HL-60/S4 (cell line): ENCODE results near the gene XYLT1.
"Not testable (repeated sequence)": the region's sequence is repeated elsewhere in the genome, so short reads cannot be mapped to it uniquely, and the experiment has no call there.

Experiments
- in situ Hi-C: fragments of 300-500 bp; cut with MboI; formaldehyde crosslinking; loops from 2 replicates; pipeline ENCODE4 v1.14.3; 2022; ENCODE audit warnings: low sequenced_read_pairs

The XYLT1 gene

DNA sequence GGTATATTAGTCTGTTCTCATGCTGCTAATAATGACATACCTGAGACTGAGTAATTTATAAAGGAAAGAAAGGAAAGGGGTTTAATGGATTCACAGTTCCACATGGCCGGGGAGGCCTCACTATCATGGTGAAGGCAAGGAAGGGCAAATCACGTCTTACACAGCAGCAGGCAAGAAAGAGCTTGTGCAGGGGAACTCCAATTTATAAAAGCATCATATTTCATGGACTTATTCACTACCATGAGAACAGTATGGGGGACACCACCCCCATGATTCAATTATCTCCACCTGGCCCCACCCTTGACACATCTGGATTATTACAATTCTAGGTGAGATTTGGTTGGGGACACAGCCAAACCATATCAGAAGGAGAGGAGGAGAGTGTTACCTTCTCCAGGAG lies 17.7 kb upstream of the XYLT1 start:
- in situ Hi-C loops: no loop called here

DNA sequence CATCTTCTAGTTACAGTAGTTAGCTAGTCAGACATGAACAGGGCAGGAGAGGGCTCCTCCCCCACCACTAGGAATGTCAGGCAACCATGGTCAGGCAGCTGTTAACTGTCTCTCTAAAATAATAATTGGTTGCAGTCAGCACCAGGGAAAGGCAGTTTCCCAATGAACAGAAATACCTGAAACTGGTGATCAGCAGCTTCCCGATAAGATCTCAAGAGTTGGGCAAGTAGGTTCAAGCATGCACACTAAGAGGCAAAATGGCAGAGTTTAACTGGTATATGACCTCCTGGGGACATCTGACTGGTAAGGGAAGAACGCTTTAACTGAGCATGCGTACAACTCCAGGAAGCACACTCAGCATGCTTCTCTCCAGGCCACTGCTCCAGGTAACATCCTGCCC lies 12.6 kb upstream of the XYLT1 start:
- in situ Hi-C loops: no loop called here

DNA sequence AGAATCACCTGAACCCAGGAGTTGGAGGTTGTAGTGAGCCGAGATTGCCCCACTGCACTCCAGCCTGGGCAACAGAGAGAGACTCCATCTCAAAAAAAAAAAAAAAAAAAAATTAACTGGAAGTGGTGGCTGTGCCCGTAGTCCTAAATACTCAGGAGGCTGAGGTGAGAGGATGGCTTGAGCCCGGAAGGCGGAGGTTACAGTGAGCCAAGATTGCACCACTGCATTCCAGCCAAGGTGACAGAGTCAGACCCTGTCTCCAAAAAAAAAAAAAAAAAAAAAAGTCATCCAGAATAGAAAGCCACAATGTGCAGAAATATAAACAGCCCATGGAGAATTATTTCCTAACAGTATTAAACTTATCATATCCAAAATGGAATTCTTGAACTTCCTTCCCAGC lies 11.6 kb upstream of the XYLT1 start:
- in situ Hi-C loops: not testable (repeated sequence)

DNA sequence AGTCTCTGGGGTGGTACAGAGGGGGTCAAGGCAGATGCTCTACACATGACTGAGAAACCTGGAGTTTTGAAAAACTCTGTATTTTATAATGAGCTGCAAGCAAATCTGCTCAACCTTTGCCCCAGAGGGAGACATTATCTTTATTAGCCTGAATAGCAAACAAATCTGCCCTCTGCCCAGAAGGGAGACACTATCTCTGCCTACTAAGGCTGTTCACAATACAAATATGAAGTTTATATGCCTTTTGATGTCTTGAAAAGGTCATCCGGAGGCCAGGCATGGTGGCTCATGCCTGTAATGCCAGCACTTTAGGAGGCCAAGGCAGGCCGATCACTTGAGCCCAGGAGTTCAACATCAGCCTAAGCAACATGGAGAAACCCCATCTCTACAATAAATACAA lies 11.0 kb upstream of the XYLT1 start:
- in situ Hi-C loops: no loop called here

DNA sequence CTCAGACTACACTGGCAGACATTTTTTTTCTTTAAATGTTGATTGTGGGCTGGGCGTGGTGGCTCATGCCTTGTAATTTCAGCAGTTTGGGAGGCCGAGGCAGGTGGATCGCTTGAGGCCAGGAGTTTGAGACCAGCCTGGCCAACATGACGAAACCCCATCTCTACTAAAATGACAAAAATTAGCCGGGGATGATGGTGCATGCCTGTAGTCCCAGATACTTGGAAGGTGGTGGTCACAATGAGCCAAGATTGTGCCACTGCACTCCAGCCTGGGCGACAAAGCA lies 6.4 kb upstream of the XYLT1 start:
- in situ Hi-C loops: not testable (repeated sequence)

DNA sequence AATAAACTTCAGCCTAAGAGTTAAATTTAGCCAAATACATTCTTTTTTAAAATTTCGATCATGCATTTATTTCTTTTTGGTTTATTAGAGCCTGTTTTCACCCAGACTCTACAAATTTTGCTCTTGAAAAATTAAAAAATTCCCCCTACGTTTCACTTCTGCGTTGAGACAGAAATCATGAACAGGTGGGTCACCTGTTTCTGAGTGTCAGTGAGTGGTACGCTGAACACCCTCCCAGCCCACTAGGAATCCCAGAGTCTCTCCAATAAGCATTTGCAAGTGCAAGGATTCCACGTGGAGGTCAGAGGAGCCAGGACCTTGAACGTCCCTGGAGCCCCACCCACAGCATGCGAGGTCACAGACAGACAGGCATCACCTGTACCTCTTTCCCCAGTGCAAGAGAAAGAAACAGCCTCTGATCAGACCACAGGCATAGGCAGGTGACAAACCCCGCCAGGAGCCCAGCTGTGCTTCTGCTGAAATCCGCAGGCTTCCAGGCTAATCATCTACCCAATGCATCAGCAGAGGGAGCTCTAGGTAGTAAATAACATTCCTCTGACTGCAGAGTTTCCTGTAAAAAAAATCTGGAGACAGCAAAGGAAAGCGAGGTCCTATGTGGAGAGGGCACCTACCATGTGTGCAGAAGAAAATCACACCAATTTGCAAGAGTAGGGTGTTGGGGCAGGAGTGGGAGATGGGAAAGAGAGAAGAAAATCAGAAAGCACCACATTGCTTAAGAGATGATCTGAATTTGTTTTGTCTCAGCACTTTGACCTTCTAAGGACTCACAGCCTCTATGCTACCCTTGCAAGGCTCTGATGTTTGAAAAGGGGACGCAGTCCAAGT lies 5.9 kb upstream of the XYLT1 start:
- in situ Hi-C loops: no loop called here

DNA sequence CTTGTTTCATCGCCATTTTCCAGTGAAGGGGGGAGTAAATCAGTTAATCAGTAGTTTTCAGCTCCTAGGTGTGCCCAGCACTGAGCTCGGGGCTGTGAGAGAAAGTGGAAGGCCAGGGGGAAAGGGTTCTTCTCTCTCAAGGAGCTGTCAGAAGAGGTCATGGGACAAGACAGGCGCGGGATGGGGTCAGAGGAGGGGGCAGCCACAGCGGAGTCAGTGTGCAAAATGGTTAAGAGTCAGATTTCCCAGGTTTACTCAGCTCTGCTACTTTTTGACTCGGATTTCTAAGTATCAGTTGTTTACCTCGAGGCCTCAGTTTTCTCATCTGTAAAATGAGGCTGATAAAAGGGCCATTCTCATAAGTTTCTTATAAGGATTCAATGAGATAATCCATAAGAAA lies 4.3 kb upstream of the XYLT1 start:
- in situ Hi-C loops: no loop called here

DNA sequence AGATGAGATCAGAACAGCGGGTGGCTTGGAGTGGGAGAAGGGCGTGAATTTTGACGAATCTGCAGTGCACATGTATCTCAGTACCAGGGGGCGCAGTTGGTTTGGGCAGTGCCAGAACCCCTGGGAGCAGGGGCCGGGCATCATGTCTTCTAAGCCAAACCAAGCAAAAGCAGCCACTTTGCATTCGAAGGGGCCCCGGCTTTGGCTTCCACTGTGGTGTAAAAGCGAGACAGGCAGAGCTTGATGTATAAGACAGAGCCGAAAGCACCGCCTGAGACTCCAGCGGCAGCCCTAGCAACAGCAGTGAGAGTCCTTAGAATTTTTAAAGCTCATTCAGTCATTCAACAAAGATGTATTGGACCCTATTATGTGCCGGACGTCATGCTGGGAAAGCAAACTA lies 3.8 kb upstream of the XYLT1 start:
- in situ Hi-C loops: no loop called here

DNA sequence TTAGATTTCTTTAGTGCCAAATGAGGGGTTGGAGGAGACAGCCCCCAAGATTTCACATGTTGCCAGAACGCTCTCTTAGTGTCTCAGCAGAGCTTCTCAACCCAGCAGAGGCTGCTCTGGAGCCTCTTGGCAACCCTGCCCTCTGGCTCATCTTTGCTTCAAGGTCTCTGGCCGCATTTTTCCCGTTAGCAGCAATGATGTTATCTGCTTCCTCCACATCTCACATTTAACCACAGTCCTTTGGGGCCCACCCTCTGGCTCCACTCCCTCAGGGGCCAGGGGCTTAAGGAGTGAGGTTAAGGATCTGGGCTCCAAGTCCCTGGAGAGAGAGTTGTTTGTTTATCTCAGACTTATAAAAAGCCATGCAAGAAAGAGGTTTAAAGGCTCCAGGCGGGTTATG lies 3.3 kb upstream of the XYLT1 start:
- in situ Hi-C loops: no loop called here

DNA sequence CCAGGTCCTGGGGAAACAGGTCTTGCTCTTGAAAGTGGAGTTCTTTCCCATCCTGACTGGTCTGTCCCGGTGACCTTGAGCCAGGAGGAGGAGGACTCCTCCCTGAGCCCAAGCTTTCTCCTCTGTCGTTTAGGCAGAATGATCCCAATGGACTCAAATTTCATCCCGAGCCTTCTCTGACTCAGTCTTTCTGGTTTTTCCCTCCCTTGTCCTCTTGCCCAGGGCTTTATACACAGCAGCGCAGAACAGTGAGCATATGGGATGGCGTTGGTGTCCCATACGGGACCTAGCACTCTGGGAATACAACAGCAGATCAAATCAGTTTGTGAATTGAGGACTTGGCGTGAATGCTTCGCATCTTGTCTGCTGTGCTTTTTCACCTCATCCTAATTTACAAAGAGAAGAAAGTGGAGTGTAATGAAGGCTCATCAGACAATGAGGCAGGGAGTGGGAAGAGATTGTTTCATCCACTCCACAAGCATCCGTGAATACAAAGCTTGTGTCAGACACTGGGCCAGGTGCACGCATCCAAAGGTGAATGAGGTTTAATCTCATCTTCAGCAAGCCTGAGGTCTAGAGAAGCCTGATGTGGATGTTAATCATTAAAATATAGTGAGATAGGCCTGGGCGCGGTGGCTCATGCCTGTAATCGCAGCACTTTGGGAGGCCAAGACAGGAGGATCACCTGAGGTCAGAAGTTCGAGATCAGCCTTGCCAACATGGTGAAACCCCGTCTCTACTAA lies 1.1 kb upstream of the XYLT1 start:
- in situ Hi-C loops: no loop called here

DNA sequence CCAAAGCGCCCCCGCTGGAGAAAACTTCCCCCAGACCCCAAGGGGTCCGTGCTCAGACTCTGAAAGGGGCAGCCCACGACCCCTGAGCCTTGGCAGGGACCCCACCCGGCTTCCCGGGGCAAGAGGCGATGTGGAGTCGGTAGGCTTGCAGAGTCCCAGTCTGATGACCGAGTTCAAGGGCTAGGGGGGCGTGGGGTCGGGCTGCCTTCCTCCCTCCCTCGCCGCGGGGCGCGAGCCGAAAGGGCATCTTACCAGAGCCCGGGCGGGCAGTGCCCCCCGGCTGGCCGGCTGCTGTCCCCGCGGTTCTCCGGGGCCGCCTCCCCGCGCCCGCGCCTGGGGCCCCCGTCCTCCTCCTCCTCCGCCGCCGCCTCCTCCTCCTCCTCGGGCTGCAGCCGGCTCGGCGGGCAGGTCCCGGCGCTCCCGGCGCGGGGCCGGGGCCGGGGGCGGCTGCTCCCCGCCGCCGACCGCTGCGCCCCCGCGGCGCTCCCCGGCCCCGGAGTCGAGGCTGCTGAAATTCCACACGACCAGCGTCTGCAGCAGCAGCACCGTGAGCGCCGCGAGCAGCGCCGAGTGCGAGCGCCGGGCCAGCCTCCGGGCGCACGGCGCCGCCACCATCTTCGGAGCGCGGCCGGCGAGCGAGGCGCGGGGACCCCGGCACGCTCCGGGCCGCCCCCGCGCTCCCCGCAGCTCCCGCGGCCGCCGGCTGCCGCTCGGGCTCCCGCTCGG lies 415 bp downstream of the XYLT1 start:
- in situ Hi-C loops: no loop called here

DNA sequence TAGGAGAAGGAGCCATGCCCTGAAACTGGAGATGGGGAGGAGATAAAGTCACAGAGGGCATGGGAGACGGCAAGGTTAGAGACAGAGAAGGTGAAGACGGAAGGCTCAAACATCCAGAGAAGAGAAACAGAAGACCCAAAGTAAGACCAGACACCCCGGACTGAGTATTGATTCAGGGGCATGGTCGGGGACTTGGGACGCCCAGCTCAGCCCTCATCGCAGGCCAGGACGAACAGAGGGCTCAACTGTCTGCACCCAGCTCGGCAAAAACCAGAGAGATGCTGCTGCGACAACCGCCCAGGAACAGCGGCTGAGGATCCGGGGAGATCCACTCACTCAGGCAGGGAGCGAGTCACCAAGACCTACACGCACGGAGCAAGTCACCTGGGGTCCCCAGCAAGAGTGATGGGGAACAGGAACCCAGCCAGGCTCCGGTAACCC lies 999 bp downstream of the XYLT1 start:
- in situ Hi-C loops: loop anchor here (10.0 kb wide), 1 partner anchor 95 kb away; no protein-coding TSS in a partner anchor

DNA sequence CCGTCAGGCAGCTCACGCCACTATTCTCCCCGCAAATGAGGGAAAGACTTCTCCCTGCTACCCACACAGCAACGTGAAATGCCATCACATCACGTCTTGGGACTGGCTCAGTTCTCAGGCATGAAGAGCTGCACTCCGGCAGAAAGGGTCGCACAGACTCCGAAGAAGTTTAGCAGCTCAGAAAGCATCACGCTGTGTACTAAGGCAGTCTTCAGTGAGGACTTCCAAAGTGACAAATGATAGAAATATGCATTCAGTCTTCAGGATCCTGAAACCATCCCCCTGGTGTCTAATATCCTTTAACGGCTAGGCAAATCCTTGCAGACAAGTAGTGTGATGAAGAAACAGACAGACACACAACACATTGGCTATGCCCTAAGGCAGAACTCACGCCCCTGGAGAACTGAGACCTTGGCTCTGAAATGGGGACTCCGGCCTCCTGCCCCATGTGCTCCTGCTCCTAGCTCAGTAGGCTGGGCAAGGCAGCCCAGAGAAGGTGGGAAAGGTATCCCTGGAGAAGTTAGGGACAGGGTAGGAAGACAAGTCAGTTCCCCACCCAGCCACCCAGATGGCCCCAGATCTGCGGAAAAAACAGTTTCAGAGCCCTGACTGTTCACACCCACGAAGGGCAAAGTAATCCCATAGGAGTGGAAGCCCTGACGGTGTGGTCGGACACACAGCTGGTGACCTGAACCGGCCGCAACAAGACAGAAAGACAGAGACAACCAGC lies 1.6 kb downstream of the XYLT1 start:
- in situ Hi-C loops: loop anchor here (10.0 kb wide), 1 partner anchor 94 kb away; no protein-coding TSS in a partner anchor

DNA sequence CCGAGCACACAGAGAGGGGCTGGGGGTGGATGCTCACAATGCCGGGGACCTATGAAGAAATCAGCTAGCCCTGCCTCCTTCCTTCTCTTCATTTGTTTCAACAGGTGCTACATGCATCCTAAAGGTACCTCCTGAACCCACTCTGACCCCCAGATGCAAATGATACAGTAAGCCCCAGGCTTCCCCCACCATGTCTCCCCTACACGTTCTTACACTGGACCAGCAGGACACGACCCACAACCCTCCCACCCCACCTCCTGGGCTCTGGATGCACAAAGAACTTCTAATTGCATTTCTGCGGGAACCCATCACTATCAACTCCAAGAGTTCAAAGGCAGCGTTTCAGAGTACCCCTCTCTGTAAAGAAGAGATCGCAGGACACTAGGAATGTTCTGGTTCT lies 2.1 kb downstream of the XYLT1 start:
- in situ Hi-C loops: loop anchor here (10.0 kb wide), 1 partner anchor 94 kb away; no protein-coding TSS in a partner anchor

DNA sequence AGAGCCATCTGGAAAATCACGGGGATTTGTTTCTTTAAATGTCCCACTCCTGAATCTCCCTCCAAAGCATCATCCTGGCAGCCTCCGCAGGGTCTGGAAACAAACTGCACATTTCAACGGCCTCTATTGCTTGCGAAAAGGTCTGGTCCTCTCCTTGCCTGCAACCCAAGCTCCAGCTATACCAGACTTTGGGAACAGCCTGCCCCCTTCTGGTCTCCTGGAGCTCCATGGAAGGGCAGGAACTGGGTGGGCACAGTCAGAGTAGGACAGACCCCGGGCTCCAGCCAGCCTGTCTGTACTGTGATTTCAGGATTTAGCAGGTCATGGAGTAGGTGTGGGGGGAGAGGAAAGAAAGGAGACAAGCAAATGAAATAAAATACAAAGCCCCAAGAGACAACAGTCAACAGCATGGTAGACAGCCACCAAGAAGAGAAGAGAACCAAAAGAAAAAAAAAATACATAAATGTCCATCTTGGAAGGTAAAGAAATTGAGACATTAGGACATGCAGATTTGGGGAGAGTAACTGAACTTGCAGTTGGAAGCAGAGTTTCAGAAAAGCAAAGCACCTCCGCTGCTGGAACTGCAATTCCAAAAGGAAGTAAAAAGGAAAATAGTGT lies 2.7 kb downstream of the XYLT1 start:
- in situ Hi-C loops: loop anchor here (10.0 kb wide), 1 partner anchor 93 kb away; no protein-coding TSS in a partner anchor

DNA sequence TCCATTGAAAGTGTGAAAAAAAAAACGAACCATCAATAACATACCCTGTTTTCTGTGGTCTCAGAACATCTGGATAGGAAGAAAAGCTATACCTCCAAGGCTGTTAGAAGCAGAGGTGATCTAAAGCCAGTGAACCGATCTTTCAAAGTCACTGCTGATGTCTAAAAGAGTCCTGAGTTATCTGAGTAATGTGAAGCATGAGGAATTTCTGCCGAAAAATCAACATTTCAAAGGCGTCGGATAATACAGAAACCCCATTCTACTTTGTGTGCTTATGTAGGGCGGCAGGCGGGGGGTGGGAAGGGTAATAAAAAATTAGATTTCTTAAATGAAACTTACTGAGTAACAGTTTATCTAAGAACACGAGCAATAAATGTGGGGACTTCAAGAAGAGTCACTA lies 3.9 kb downstream of the XYLT1 start:
- in situ Hi-C loops: loop anchor here (10.0 kb wide), 1 partner anchor 92 kb away; no protein-coding TSS in a partner anchor

DNA sequence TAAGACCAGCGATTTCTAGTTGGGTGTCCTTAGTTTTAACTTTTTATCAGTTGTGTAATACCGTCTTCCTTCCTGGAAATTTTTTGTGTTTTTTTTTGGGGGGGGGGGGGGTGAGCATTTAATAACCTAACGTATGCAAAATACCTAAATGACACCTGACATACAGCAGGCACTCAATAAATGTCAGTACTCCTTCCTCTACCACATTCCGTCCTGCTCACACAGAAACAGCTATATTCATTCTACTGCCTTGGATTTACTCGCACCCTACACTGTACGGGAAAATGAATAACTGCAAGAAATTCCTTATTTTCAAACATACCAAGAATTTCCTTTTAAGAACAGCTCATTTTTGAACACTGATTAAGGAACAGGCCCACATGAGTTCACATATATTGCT lies 5.3 kb downstream of the XYLT1 start:
- in situ Hi-C loops: loop anchor here (10.0 kb wide), 1 partner anchor 91 kb away; no protein-coding TSS in a partner anchor

DNA sequence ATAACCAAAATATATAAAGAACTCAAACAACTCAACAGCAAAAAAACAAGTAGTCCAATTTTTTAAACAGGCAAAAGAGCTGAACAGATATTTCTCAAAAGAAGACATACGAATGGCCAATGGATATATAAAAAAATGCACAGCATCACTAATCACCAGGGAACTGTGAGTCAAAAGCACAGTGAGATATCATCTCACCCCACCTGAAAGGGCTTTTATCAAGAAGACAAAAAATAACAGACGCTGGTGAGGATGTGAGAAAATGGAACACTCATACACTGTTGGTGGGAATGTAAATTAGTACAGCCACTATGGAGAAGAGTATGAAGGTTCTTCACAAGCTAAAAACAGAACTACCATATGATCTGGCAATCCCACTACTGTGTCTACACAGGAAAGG lies 7.4 kb downstream of the XYLT1 start:
- in situ Hi-C loops: loop anchor here (10.0 kb wide), 1 partner anchor 89 kb away; no protein-coding TSS in a partner anchor

DNA sequence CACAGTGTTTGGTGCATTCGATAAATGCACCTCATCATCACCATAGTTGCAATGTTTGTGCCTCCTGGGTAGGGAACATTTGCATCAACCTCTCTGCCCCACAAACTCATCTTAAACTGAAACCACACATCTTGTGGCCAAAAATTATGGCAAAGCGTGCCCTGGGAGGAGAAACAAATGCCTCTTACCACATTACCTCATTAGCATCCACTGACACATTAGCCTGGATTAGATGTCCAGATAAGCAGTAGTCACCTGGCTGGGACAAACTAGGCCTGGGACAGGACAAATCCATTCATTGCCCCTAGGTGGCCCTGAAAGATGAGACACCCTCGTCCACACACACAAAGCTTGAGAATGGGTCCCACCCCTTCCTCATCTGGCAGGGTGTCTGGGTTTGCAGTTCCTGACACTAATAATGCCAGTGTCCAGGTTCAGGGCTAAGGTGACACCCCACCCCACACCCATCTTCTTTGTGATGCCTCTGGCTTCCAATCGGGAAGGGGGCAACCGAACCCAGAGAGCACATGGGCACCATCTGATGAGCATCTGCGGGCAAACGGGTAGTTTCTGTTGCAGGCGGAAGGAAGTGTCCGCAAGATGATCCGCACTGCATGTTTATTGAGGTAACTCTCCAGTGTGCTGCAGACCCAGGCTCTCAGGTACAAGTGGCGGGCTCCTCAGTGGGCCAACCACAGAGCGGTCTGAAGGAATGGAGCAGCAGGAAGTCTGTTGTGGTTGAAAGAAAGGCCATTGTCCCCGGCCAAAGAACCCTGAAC lies 8.6 kb downstream of the XYLT1 start:
- in situ Hi-C loops: loop anchor here (10.0 kb wide), 1 partner anchor 87 kb away; no protein-coding TSS in a partner anchor
